MCF 10A (cell line): ENCODE measurements around the gene ZNF469. TPM values are rescaled to one million over a fixed set of nuclear protein-coding genes. Genes with fewer than 3 reads are reported as not detected.

Experiments used
- BruUV-seq: library from RNA; stranded (reverse); fragments of 400-500 nt; replicated peaks from 2 replicates; lab custom pipeline; 2021; lab: Mats Ljungman, UMichigan
- CTCF ChIA-PET: fragments of 300-600 bp; sonication (Branson Sonifier 250); formaldehyde crosslinking; extraction: SDS; loops from one replicate; lab custom pipeline; 2021; ENCODE audit warnings: antibody characterized with exemption, inconsistent platforms; lab: Yijun Ruan, JAX
- POLR2A ChIA-PET: fragments of 300-600, 350-650 bp; sonication (Branson Sonifier 250); formaldehyde crosslinking; extraction: SDS; loops from one replicate; lab custom pipeline; 2020; ENCODE audit warnings: antibody characterized with exemption, inconsistent platforms; lab: Yijun Ruan, JAX
- DNase-seq: peaks from one replicate; pipeline ENCODE4 v3.0.0-alpha.2; 2018; ENCODE audit not compliant: unreplicated experiment
- H3K27ac Mint-ChIP-seq: one replicate; pipeline ENCODE4 v1.8.0; 2022; ENCODE audit warnings: mild to moderate bottlenecking, low read depth, mixed read lengths; ENCODE audit not compliant: unreplicated experiment
- H3K27me3 Mint-ChIP-seq: one replicate; pipeline ENCODE4 v1.8.0; 2022; ENCODE audit warnings: mixed read lengths; ENCODE audit not compliant: insufficient read depth, unreplicated experiment
- H3K36me3 Mint-ChIP-seq: one replicate; pipeline ENCODE4 v1.8.0; 2022; ENCODE audit warnings: mild to moderate bottlenecking, moderate library complexity, mixed read lengths; ENCODE audit not compliant: insufficient read depth, unreplicated experiment
- H3K4me1 Mint-ChIP-seq: one replicate; pipeline ENCODE4 v1.8.0; 2022; ENCODE audit warnings: mixed read lengths; ENCODE audit not compliant: insufficient read depth, unreplicated experiment
- H3K4me3 Mint-ChIP-seq: one replicate; pipeline ENCODE4 v1.8.0; 2022; ENCODE audit warnings: mild to moderate bottlenecking, moderate library complexity, mixed read lengths; ENCODE audit not compliant: unreplicated experiment
- H3K9me3 Mint-ChIP-seq: one replicate; pipeline ENCODE4 v1.8.0; 2022; ENCODE audit warnings: mixed read lengths; ENCODE audit not compliant: unreplicated experiment
- CTCF ChIP-seq: fragments of 200-600 bp; IDR thresholded peaks from one replicate; pipeline ENCODE4 v1.8.0; 2022; ENCODE audit warnings: antibody characterized with exemption, mild to moderate bottlenecking; ENCODE audit not compliant: unreplicated experiment
- intact Hi-C: fragments of 100-400 bp; cut with micrococcal nuclease; formaldehyde crosslinking; loops from 2 replicates; pipeline ENCODE4 v1.14.1; 2022
- total RNA-seq: library from RNA; stranded (reverse); gene quantifications from 2 replicates; pipeline ENCODE4 v1.2.3, GENCODE V29; 2022

The ZNF469 gene
- total RNA-seq, 1 experiment from 2014 or later: not detected

DNA sequence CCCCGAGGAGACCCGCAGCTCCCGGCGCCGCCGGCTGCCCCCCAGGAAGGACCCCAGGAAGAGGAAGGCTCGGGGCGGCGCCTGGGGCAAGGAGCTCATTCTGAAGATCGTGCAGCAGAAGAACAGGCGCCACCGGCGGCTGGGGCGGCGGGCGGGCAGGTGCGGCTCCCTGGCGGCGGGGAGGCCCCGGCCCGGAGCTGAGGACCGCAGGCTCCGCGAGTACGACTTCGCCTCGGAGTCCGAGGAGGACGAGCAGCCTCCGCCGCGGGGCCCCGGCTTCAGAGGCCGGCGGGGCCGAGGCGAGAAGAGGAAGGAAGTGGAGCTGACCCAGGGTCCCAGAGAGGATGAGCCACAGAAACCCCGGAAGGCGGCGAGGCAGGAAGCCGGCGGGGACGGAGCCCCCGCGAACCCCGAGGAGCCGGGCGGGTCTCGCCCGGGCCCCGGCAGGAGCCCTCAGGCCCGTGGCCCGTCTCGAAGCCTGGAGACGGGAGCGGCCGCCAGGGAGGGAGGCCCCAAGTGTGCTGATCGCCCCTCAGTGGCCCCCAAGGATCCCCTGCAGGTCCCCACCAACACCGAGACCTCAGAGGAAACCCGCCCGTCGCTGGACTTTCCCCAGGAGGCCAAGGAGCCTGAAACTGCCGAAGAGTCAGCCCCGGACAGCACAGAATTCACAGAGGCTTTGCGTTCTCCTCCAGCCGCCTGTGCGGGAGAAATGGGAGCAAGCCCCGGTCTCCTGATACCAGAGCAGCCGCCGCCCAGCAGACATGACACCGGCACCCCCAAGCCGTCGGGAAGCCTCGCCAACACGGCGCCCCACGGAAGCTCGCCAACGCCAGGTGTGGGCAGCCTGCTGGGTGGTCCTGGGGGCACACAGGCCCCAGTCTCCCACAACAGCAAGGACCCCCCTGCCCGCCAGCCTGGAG, 48.0 kb downstream of the ZNF469 start:
- H3K27ac Mint-ChIP-seq: no peak overlapping the region
- CTCF ChIA-PET: no interaction called here

GRCh38 chr16:88431651-88432050, 48.9 kb downstream of the ZNF469 start:
- Mint-ChIP-seq H3K9me3 (no peaks in the 10 kb centered on the region), H3K27ac (no peak overlapping the region), H3K4me3 (no peak overlapping the region), H3K36me3 (no peaks in the 10 kb centered on the region), H3K27me3 (no peaks in the 10 kb centered on the region), H3K4me1 (no peaks in the 10 kb centered on the region)
- no TSS peak for BruUV-seq
- intact Hi-C loops: loop anchor here (10.0 kb wide), 1 partner anchor 657 kb away; no protein-coding TSS in a partner anchor
- CTCF ChIA-PET: no interaction called here
- POLR2A ChIA-PET: no interaction called here
- no peak for TF ChIP-seq CTCF
- no peak for DNase-seq

More for the DNA sequence above, 48.0 kb downstream of the ZNF469 start:
- no peak for DNase-seq
- no peak for TF ChIP-seq CTCF
- no peaks in the 10 kb centered on the region for H3K36me3 Mint-ChIP-seq
- no peaks in the 10 kb centered on the region for H3K27me3 Mint-ChIP-seq
- H3K4me1 Mint-ChIP-seq: no peaks in the 10 kb centered on the region
- no TSS peak for BruUV-seq
- no peak overlapping the region for H3K4me3 Mint-ChIP-seq
- POLR2A ChIA-PET: no interaction called here
- H3K9me3 Mint-ChIP-seq: no peaks in the 10 kb centered on the region
- intact Hi-C loops: loop anchor here (10.0 kb wide), 1 partner anchor 656 kb away; no protein-coding TSS in a partner anchor

DNA sequence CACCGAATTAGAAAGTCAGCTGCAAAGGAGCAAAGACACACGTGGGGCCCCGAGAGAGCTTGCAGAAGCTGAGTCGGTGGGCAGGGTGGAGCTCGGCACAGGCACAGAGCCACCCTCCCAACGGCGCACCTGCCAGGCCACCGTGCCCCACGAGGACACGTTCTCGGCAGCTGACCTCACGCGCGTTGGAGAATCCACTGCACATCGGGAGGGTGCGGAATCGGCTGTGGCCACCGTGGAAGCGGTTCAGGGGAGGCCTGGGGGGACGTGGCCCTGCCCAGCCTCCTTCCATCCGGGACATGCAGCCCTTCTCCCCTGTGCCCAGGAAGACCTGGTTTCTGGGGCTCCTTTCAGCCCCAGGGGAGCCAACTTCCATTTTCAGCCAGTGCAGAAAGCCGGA, 49.4 kb downstream of the ZNF469 start:
- no peaks in the 10 kb centered on the region for H3K27me3 Mint-ChIP-seq
- no peak for DNase-seq
- ChIA-PET POLR2A (no interaction called here), CTCF (no interaction called here)
- TF ChIP-seq CTCF: no peak
- intact Hi-C loops: loop anchor here (10.0 kb wide), 1 partner anchor 657 kb away; no protein-coding TSS in a partner anchor
- no peaks in the 10 kb centered on the region for H3K36me3 Mint-ChIP-seq
- no peak overlapping the region for H3K27ac Mint-ChIP-seq
- no peak overlapping the region for H3K4me3 Mint-ChIP-seq
- no TSS peak for BruUV-seq
- no peaks in the 10 kb centered on the region for H3K4me1 Mint-ChIP-seq
- no peaks in the 10 kb centered on the region for H3K9me3 Mint-ChIP-seq

Other genes starting within 250 kb of the ZNF469 start
- 5.0 and 6.2 TPM in 2 replicates for gene ZFPM1, start 70.3 kb downstream of the ZNF469 start, total RNA-seq
- gene ZC3H18, start 187.4 kb downstream of the ZNF469 start, total RNA-seq: 34.4 and 40.5 TPM in 2 replicates